ENCODE results near the gene AS3MT. TPM values are rescaled to one million over a fixed set of nuclear protein-coding genes. Genes with fewer than 3 reads are reported as not detected.

Gene AS3MT
- total RNA-seq, 1 experiment from 2014 or later: 0.35 TPM

DNA sequence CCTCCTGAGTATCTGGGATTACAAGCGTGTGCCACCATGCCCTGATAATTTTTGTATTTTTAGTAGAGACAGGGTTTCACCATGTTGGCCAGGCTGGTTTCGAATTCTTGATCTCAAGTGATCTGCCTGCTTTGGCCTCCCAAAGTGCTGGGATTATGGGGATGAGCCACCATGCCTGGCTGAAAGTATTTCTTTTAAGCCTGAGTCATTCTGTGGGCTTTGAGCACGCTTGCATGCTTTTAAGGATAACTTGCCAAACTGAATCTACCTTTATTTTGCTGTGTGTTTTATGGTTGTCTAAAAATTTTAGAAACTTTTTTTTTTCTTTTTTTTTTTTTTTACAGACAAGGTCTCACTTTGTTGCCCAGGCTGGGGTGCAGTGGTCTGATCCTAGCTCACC is 82.0 kb downstream of the AS3MT start:
- BruUV-seq (replicated peaks): no TSS peak
- intact Hi-C loops (cut with micrococcal nuclease; ENCODE audit: unreplicated experiment): no loop called here
- TF ChIP-seq, protein P1, sequence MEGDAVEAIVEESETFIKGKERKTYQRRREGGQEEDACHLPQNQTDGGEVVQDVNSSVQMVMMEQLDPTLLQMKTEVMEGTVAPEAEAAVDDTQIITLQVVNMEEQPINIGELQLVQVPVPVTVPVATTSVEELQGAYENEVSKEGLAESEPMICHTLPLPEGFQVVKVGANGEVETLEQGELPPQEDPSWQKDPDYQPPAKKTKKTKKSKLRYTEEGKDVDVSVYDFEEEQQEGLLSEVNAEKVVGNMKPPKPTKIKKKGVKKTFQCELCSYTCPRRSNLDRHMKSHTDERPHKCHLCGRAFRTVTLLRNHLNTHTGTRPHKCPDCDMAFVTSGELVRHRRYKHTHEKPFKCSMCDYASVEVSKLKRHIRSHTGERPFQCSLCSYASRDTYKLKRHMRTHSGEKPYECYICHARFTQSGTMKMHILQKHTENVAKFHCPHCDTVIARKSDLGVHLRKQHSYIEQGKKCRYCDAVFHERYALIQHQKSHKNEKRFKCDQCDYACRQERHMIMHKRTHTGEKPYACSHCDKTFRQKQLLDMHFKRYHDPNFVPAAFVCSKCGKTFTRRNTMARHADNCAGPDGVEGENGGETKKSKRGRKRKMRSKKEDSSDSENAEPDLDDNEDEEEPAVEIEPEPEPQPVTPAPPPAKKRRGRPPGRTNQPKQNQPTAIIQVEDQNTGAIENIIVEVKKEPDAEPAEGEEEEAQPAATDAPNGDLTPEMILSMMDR (IDR thresholded peaks at IDR 0.05; ENCODE audit: unreplicated experiment): no peak

More for the DNA sequence above, 82.0 kb downstream of the AS3MT start:
- Mint-ChIP-seq H3K27me3 (ENCODE audit: unreplicated experiment) (no peaks in the 10 kb centered on the region), H3K36me3 (ENCODE audit: insufficient read depth, unreplicated experiment) (no peaks in the 10 kb centered on the region), H3K27ac (ENCODE audit: unreplicated experiment) (no peak overlapping the region), H3K4me3 (ENCODE audit: low read depth, unreplicated experiment) (no peak overlapping the region), H3K4me1 (ENCODE audit: low read depth, unreplicated experiment) (no peaks in the 10 kb centered on the region), H3K9me3 (ENCODE audit: low read depth, unreplicated experiment) (peaks cover 2% of the 10 kb centered on the region)
- CTCF ChIA-PET: interaction anchor here (0.7 kb wide), 1 partner anchor 125 kb away, joined by 3 read pairs; no protein-coding TSS in a partner anchor
- DNase-seq: no peak

Other genes with a start within 250 kb of the AS3MT start
- gene TRIM8, start 225.0 kb upstream of the AS3MT start, total RNA-seq (2022): 52.1 and 66.3 TPM in 2 replicates
- 5.2 and 5.6 TPM in 2 replicates for gene ARL3, start 155.1 kb upstream of the AS3MT start, total RNA-seq (2022)
- 21.2 and 22.9 TPM in 2 replicates for gene SFXN2, start 154.8 kb upstream of the AS3MT start, total RNA-seq (2022)
- gene WBP1L, start 125.5 kb upstream of the AS3MT start, total RNA-seq (2022): 19.9 and 26.0 TPM in 2 replicates
- not detected in 2 replicates for gene CYP17A1, start 32.1 kb upstream of the AS3MT start, total RNA-seq (2022)
- 4.5 and 4.9 TPM in 2 replicates for gene BORCS7, start 15.2 kb upstream of the AS3MT start, total RNA-seq (2022)
- 3.2 and 4.2 TPM in 2 replicates for gene CNNM2, start 48.8 kb downstream of the AS3MT start, total RNA-seq (2022)

Data from Calu3 (cell line).